DND-41 (cell line): ENCODE measurements around the gene GRXCR2.

Source experiments
- CTCF ChIP-seq: IDR thresholded peaks from 2 replicates; pipeline ENCODE4 v1.5.1; 2012; ENCODE audit warnings: borderline replicate concordance, low read length, moderate library complexity, mild to moderate bottlenecking; ENCODE audit not compliant: poor library complexity, severe bottlenecking; ENCODE audit errors: extremely low read depth
- EZH2 ChIP-seq: IDR thresholded peaks from 3 replicates; pipeline ENCODE4 v1.6.1; 2012; ENCODE audit warnings: borderline replicate concordance, low read depth, mild to moderate bottlenecking, moderate library complexity, low read length, inconsistent platforms; ENCODE audit not compliant: severe bottlenecking

GRCh38 chr5:145904743-145905142, 31.9 kb upstream of the GRXCR2 start:
- TF ChIP-seq CTCF (no peak), EZH2 (no peak)
